GM21390 (cell line): Measurements from ENCODE around the gene ACBD3.
A peak's percentile ranks its signal among the peaks of the same experiment; 100 is the strongest.

Experiments used
- ATAC-seq: cut with Tn5 transposase; IDR thresholded peaks from one replicate; pipeline ENCODE4 v1.9.1; 2021; ENCODE audit not compliant: unreplicated experiment

The ACBD3 gene

DNA sequence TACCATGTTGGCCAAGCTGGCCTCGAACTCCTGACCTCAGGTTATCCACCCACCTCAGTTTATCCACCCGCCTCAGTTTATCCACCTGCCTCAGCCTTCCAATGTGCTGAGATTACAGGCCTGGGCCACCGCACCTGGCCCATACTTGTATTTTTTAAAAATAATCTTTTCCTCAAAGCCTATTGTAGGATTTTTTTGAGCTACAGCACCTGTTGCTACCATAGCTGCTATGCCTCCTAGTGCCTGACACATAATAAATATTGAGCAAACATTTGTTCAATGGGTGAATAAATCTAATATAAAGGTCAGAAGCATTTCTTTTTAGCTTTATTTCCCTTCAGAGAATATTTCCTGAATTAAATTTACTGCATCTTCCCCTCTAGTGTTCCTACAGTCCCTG is 15.7 kb upstream of the ACBD3 start:
- ATAC-seq: no peak

DNA sequence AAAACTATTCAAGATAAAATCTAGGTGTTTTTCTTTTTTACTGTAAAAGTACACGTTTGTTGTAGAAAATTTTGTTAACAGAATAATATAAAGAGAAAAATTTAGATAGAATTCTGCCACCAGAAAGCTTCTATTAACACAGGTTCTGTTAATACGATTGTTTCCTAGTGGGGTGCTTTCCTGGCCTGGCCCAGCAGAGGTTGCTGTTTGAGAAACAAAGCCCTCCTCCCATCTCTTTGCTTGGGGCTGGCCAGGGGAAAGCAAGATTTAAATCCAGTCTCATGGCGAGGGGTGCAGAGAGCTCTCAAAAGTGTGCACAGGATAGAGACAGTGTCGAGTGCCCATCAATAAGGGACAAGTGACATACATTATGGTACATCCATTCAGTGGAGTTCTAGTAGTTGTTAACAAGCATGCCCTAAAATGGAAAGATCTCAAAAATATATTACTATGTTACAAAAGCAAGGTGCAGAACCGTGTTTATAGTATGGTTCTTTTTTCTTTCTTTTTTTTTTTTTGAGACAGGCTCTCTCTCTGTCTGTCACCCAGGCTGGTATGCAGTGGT is 14.6 kb upstream of the ACBD3 start:
- no peak for ATAC-seq

- no peak for ATAC-seq
These were observed 13.4 kb upstream of the ACBD3 start for GRCh38 chr1:226199971-226200370.

- ATAC-seq: no peak
These were observed 8.6 kb upstream of the ACBD3 start for GRCh38 chr1:226195144-226195543.

- no peak for ATAC-seq
These were observed 839 bp upstream of the ACBD3 start for GRCh38 chr1:226187380-226187779.

- ATAC-seq: no peak
These were observed 430 bp upstream of the ACBD3 start for GRCh38 chr1:226187019-226187322.

DNA sequence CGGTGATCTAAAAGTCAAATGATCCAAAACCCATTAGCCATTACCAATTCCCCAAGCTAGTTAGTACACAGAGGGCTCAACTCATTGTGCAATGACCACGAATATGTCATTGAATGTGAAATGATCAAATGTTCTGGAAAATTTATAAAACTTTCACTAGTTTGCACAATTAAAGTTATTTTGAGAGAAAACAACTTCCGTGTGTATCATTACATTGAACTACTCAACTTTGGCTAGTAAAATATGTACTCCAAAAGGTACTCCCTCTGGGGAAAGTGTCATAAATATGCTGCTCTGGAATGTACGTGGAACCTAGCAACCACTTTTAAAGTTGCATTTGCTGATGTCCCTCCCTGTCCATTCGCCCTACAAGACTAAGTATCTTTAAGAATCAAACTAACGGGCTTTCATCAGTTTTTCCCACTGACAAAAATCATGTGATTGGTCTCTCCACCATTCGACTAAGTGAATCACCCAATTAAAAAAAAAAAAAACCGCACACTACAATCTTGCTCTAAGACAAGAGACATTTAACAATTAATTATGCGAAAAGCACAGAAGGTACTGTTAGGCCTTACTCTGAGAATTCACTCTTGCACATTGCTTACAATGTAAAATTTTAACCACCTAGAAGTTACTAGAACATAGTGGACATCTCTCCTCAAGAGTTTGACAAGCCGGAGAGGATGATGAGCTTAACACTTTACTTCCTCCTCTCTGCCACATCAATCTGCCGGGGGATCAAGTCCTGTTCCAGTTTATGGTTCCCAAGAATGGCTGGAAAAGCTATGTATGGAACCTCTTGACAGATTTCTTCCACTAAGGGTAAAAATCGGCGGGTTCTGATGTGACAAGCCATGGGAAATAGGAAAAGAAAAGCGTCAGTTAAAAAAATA is 1.2 kb downstream of the ACBD3 start:
- no peak for ATAC-seq

GRCh38 chr1:226181996-226182714 is 4.4 kb downstream of the ACBD3 start:
- ATAC-seq: no peak

DNA sequence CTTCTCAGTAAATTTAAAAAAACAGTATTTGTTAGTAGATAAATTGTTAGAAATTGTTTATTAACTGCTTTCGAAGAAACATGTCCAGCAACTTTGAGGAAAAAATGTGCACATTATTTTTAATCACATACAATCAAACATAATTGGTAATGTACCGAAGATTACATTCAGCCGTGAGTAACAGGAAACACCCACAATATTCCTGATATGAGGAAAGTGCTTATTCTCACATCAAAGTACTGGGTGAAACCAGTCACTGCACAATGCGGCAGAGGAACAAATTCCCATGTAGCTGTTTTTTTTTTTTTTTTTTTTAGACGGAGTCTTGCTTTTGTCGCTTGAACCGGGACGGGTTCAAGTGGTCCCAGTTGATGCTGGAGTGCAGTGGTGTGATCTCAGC is 9.7 kb downstream of the ACBD3 start:
- no peak for ATAC-seq

GRCh38 chr1:226172589-226172988 is 14.0 kb downstream of the ACBD3 start:
- no peak for ATAC-seq

DNA sequence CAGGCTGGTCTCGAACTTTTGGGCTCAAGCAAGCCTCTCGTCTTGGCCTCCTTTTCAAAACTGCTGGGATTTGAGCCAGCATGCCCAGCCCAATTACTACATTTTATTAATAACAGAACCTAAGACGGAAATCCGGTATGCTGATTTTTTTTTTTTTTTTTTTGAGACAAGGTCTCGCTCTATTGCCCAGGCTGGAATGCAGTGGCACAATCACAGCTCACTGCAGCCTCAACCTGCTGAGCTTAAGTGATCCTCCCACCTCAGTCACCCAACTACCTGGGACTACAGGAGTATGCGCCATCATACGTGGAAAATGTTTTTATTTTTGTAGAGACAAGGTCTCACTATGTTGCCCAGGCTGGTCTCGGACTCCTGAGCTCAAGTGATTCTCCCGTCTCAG is 20.2 kb downstream of the ACBD3 start:
- ATAC-seq: no peak

DNA sequence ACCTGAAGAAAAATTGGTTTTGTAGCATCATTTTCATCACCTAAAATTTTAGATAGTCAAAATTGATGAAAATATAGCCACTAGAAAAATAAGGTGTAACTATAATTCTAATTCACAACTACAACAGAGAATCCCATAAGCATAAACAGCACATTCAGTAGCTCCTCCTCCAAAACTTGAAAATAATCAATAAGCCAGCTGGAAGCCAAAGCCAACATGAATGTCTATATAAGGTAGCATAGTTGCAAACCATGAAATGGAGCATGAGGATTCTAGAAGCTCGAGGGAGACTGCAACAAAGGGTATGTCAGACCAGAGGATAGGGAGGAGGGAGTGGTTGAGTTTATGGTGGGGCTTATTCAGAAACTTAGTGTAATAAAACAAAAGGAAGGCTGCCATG is 22.4 kb downstream of the ACBD3 start:
- no peak for ATAC-seq

- no peak for ATAC-seq
These were observed 23.6 kb downstream of the ACBD3 start for GRCh38 chr1:226162898-226163297.

DNA sequence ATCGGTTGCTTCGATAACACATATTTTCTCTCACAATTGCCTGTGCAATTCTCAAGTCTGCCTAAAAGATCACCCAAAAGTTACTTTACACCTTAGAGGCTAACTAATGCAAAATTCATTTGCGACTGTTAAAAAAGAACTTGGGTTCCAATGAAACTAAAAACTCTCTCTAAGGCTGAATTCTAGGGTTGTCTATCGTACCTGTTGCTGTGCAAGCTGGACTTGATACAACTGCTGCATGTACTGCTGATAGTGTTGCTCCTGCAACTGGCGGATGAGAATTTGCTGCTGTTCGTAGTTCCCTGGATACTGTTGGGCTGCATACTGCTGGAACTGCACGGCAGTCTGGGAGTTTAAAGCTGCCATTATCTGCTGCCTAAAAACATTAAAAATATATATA is 27.6 kb downstream of the ACBD3 start:
- ATAC-seq: no peak

- no peak for ATAC-seq
These were observed 28.1 kb downstream of the ACBD3 start for GRCh38 chr1:226158457-226158856.

DNA sequence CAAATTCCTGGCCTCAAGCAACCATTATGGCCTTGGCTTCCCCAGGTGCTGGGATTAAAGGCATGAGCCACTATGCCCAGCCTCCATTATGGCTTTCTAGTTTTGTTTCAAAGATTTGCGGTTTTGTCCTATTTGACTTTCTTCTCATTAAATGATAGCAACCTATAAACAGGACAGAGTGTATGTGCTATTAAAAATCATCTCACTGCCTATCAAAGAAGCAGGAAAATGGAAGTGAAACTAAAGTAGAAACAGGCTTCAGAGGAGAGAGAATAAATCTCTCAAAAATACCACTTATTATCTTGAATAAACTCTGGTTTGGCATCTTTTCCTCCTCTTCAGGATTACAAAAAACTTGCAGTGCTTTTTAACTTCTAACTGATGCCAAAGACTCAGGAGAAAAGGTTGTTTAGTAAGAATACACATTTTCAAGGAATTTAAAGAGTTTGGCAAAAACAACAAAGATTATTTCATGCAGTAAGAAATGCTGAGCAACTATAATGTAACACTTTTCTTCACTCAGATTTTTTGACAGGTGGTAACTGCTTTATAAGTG is 28.7 kb downstream of the ACBD3 start:
- ATAC-seq: no peak

GRCh38 chr1:226154593-226154992 is 31.9 kb downstream of the ACBD3 start:
- ATAC-seq: no peak

- ATAC-seq: no peak
These were observed 36.7 kb downstream of the ACBD3 start for GRCh38 chr1:226149806-226150205.

DNA sequence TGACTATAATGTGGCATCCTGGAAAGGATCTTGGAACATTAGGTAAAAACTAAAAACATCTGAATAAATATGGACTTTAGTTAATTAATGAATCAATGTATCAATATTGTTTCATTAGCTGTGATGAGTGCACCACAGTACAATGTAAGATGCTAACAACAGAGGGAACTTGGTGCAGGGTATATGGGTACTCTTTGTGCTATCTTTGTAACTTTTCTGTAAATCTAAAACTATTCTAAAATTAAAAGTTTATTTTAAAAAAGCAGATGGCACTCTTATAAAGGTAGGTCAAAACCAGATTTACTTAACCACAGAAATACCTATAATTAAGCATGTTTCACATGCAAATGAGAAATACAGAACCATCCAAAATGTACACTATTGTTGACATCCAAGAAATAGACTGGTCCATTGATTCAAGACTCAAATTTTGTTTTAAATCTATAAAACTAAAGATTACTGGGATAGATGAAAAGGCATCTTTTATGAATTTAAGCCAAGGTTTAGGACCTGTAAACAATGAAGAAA is 38.4 kb downstream of the ACBD3 start:
- peak; percentile 69 for ATAC-seq

DNA sequence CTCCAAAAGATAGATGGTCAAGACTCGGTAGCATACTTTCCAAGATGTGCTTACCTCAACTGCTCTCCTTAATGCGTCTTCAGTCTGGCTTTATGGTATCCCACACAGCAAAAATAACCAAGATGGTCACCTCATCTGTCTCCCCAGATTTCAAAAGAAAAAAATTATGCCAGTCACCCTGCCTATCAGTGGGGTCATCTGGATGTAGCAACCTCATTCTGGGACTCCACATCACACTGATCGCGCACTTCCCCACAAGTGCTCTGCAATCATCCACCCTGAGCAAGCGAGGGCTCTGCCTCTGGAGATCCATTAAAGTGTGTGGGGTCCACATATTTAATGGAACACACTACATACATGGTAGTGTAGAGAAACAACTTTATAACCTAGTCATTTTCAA is 42.5 kb downstream of the ACBD3 start:
- no peak for ATAC-seq

DNA sequence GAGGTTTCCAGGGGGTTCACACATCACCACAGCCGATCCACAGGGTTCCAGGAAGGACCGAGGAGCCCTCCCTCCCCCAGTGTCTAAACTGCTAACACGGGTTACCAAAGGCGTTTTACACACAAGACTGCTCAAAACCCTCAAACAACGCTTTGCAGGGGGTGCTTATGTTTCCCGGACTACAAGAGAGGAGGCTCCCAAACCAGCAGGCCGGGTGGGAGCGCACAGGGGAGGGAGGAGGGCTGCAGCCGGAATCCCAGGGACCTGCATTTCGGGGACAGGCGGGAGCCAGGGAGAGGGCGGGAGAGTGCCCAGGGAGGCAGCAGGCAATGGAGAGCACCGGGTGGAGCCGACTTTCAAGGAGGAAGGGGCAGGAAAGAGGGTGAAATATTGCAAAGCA is 50.8 kb downstream of the ACBD3 start:
- ATAC-seq: no peak
